HUDEP-2 (cell line): ENCODE data around the gene VSX1.

Experiments
- DNase-seq, 76 experiments: peaks; one replicate each; lab custom pipeline; 2025; ENCODE audit not compliant: unreplicated experiment in 76 of 76; lab: John Stamatoyannopoulos, UW

VSX1 gene

GRCh38 chr20:25067102-25067987, 14.6 kb downstream of the VSX1 start:
- DNase-seq, result no peak

DNA sequence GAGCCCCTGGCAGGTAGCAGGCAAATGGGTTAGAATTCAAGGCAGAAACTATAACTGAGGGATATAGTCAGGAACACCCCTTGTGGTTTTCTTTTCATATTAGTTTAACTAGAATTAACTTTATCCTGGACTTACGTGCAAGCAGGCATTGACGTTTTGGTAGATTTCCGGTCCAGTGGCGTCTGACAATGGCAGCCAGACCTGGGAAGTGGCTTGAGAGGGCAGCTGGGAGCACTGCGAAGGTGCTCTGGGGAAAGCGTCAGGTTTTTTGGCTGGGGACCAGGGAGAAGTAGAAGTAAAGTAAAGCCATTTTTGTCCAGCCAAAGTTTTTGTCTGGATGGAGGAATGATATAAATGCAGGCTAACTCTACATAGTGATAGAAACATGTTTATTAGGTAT, 15.6 kb downstream of the VSX1 start:
- no peak for DNase-seq

GRCh38 chr20:25065625-25066338, 16.2 kb downstream of the VSX1 start:
- peak in 51 of 76 experiments; percentile 11 to 65 (median 30) for DNase-seq

- DNase-seq, result peak in 3 of 76 experiments; percentile 13 to 33 (median 14)
These were observed 16.8 kb downstream of the VSX1 start for GRCh38 chr20:25065072-25065624.

- peak in 17 of 76 experiments; percentile 11 to 61 (median 26) for DNase-seq
These were observed 17.3 kb downstream of the VSX1 start for GRCh38 chr20:25064561-25065071.

- DNase-seq, result no peak
These were observed 18.0 kb downstream of the VSX1 start for GRCh38 chr20:25063981-25064380.

GRCh38 chr20:25063546-25063945, 18.4 kb downstream of the VSX1 start:
- DNase-seq, result no peak

GRCh38 chr20:25062841-25063240, 19.1 kb downstream of the VSX1 start:
- no peak for DNase-seq

DNA sequence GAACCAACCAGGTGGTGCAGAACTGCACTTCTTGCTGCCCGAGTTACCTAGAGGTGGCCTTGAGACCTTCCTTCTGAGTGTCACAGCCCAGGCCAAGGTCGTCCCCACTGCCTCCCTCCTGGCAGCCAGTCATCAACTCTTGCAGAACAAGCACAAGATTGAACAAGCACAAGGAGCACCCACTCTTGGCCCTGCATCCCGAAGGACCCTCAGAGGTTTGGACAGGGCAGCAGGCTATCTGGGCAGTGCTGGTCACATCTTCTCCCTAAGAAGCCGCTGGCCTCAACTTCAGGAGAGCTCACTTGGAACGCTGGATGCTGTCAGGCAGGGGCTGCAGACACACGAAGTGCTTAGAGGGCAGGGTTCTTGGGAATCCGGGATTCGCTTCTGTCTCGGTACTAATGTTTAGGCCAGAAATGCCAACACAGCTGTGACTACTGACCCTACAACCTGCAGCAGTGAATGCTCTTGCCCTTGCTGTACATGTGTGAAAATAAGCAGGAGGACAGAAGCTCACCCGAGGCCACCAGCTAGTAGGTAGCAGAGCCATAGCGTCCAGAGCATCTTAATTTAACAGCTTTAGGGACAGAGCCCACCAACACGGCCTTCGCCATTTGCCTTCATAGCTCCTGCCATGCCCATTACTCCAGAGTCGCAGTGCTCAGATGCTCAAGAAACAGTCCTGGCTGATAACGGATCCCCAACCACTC, 20.0 kb downstream of the VSX1 start:
- DNase-seq, result no peak

GRCh38 chr20:25061103-25061799, 20.7 kb downstream of the VSX1 start:
- DNase-seq, result no peak

DNA sequence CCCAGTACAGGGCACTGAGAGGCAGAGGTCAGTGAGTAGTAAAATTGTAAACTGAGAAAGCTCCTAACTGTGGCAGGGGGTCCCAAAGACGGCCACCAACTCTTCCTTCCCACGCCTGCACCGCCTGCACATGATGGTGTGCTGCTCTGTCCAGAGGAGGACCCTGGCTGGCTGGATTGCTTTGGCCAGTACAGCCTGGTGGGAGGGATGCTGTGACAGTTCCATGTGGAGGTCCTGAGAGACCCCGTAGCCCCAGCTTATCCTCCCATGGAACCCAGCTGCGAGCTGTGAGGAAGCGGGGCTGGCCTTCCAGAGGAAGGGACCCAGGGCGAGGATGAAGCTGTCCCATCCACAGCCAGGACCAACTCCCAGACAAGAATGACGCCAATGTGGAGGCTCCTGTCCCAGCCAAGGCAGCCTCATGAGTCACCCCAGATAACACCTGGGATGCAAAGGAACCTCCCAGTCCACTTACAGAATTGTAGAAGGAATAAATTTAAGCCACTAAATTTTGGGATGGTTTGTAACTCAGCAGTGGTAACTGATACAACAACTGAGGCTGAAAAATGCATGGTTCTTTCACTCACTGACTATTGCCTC, 22.0 kb downstream of the VSX1 start:
- DNase-seq, result no peak

- peak in 15 of 76 experiments; percentile 5 to 45 (median 19) for DNase-seq
These were observed 22.8 kb downstream of the VSX1 start for GRCh38 chr20:25058847-25059810.

DNA sequence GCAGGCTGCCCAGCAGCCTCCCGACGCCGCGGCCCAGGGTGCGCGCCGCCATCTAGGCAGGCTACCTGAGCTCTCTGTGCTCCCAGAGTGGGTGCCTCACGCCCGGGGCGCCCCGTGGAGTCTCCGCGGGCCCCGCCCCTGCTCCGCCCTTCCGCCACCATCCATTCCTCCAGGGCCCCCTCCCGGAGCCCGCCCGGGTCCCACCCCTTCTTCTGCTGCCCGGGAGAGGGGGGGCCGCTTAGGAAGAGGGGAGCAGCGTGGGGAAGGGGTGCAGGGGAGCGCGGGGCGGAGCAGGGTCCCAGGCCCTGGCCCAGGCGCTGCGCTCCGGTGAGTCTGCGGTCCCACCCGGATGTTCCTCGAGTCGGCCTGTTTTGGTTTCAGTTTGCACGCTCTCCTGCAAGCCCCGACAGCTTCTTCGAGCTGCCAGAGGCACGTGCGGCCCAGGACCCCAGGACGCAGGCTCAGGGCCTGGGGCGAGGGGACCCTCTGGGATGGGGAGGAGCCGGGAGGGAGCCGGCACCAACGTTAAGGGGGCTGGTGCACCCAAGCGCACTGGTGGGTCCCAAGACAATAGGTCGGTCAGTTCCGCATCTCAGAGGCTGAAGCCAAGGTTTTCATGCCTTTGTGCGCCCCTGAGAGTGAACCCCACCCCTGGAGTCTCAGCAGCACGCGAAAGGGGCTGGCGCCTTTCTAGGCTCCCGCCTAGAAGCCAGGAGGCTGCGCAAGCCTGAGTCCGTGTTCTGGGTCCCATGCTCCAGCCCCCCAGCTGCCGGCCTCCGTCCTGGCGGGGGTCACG, 23.7 kb downstream of the VSX1 start, which contains the start of gene ACSS1:
Gene ACSS1 (minus strand): TSS at position 89 of the 796 bp plus-strand sequence. CDS start 37 bp downstream, at position 52.
- DNase-seq, result peak in 36 of 76 experiments; percentile 16 to 66 (median 40)

DNA sequence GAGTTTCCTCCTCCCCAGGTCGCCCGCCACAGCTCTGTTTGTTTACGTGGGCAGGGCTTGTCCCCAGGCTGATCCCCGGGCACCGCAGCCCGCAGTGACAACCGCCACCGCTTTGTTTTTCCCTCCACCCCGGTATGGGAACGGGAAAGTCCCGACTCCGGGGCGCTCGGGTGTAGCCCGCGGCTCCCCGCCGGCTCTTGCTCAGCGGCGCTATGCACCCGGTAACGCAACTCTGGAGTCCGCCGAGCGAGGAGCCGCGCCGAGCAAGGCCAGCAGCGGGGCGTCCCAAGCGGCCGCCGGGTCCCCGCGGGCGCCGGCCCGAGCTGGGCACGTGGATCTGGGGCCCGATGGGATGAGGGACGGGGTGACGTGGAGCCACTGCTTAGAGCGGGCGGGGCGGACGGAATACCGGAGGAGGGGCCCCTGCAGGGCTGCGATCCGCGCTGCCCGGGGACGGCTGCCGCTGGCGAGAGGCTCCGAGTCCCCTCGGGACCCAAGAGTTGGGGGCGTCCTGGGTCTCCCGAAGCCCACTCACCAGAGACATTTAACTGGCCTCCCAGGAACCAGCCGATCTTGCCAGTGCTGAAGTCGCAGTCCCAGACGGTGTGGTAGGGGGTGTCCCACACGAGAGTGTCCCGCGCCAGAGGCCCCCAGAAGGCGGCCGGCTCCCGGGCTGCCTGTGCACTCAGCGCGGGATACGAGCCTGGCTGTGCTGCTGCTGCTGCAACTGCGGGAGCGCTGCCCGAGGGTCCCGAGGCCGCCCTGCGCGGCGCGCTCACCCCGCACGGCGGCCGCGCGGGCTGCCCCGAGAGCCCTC, 24.5 kb downstream of the VSX1 start:
- peak in 48 of 76 experiments; percentile 13 to 72 (median 44) for DNase-seq

GRCh38 chr20:25056690-25057233, 25.2 kb downstream of the VSX1 start:
- DNase-seq, result no peak
